ENCODE measurements around the gene JOSD1. TPM values are rescaled to one million over a fixed set of nuclear protein-coding genes. Genes with fewer than 3 reads are reported as not detected.
A peak's percentile ranks its signal among the peaks of the same experiment; 100 is the strongest.

JOSD1 gene
- total and polyA plus RNA-seq, 9 of the 15 experiments (the other 6 are each of a cell fraction or from before 2014, with no cell fraction given), result 8.9 to 39.1 (median 30.4) TPM

- Histone ChIP-seq H3K79me2 (ENCODE audit: control insufficient read depth, insufficient read depth, low read length) (peaks cover 19% of the 10 kb centered on the region), H3K27ac (ENCODE audit: extremely low read depth, low read depth, low read length) (no peak overlapping the region), H3K36me3 (ENCODE audit: control insufficient read depth, insufficient read depth, low read length) (peaks cover 66% of the 10 kb centered on the region), H3K9me3 (replicated peaks; ENCODE audit: control insufficient read depth, insufficient read depth, low read depth, low read length) (0 out of 2 replicates have a peak, but pooled peaks cover 1% of the 10 kb centered on the region), H3K4me3 (no peak overlapping the region), H3K4me1 (replicated peaks in 1 of 2; ENCODE audit: control insufficient read depth in 2 of 2, insufficient read depth in 2 of 2, low read length in 2 of 2) (peaks cover 4 to 13% of the 10 kb centered on the region in 2 experiments; a peak in 4 of 5 replicates), H4K20me1 (replicated peaks; ENCODE audit: control insufficient read depth, insufficient read depth, low read length) (no peaks in the 10 kb centered on the region), H3K27me3 (ENCODE audit: control insufficient read depth in 2 of 2, insufficient read depth in 2 of 2, low read length in 2 of 2) (no peaks in the 10 kb centered on the region), H3K9me1 (ENCODE audit: control insufficient read depth, insufficient read depth, low read length) (no peaks in the 10 kb centered on the region), H3K4me2 (ENCODE audit: insufficient read depth, low read length) (no peak overlapping the region; the same call in 1 of the 2 replicates), H3K9ac (ENCODE audit: insufficient read depth in 1 of 2, low read depth in 2 of 2, low read length in 2 of 2) (no peak overlapping the region), H2AFZ (ENCODE audit: low read depth, low read length) (no peak overlapping the region)
- in situ Hi-C loops (cut with MboI) (no loop called here), intact Hi-C loops (cut with micrococcal nuclease) (no loop called here)
- BruUV-seq (replicated peaks), result no TSS peak
- DNase-seq (ENCODE audit: extremely low read depth in 1 of 4, low spot score in 3 of 4) (peak in 1 of 4 experiments; percentile 28), FAIRE-seq (no peak), ATAC-seq (no peak)
- 72% methylated on average over 9 of the region's 9 CpGs for WGBS (ENCODE audit: insufficient coverage, low coverage, missing lambda C conversion rate)
- POLR2A ChIA-PET, result interaction anchor here (0.7 to 2.2 kb wide), 3 partner anchors 10 to 15 kb away, joined by 3 to 6 read pairs (median 4); no protein-coding TSS in a partner anchor
- peak; percentile 34; the same call in 1 of the 2 replicates for TF ChIP-seq SUPT5H (IDR thresholded peaks at IDR 0.05)
- no peak for TF ChIP-seq ZC3H4 (CRISPR knock-in tag; IDR thresholded peaks at IDR 0.05; ENCODE audit: borderline replicate concordance)
- CTCF ChIA-PET (ENCODE audit: low intra/inter-chr PET ratio), result no interaction called here
Measured at GRCh38 chr22:38684895-38685294, 15.8 kb downstream of the JOSD1 start.

GRCh38 chr22:38681582-38682335 lies 19.0 kb downstream of the JOSD1 start, which contains the start of gene TOMM22:
Gene TOMM22, plus strand, starts transcription at chr22:38681957. Its CDS starts 22 bp downstream, at chr22:38681979.
- Histone ChIP-seq H3K79me2 (ENCODE audit: control insufficient read depth, insufficient read depth, low read length) (peaks cover 19% of the 10 kb centered on the region), H3K9me1 (ENCODE audit: control insufficient read depth, insufficient read depth, low read length) (no peaks in the 10 kb centered on the region), H2AFZ (ENCODE audit: low read depth, low read length) (peak within 1 kb of the TSS; percentile 94), H3K36me3 (ENCODE audit: control insufficient read depth, insufficient read depth, low read length) (peaks cover 41% of the 10 kb centered on the region; the same call in 2 of the 3 replicates), H4K20me1 (replicated peaks; ENCODE audit: control insufficient read depth, insufficient read depth, low read length) (no peaks in the 10 kb centered on the region), H3K4me2 (ENCODE audit: insufficient read depth, low read length) (peak within 1 kb of the TSS; percentile 95), H3K27ac (ENCODE audit: extremely low read depth, low read depth, low read length) (peak within 1 kb of the TSS; percentile 73), H3K4me1 (replicated peaks in 1 of 2; ENCODE audit: control insufficient read depth in 2 of 2, insufficient read depth in 2 of 2, low read length in 2 of 2) (peaks cover 4 to 13% of the 10 kb centered on the region in 2 experiments; a peak in 4 of 5 replicates), H3K9me3 (replicated peaks; ENCODE audit: control insufficient read depth, insufficient read depth, low read depth, low read length) (0 out of 2 replicates have a peak, but pooled peaks cover 1% of the 10 kb centered on the region), H3K27me3 (ENCODE audit: control insufficient read depth in 2 of 2, insufficient read depth in 2 of 2, low read length in 2 of 2) (no peaks in the 10 kb centered on the region), H3K4me3 (peak within 1 kb of the TSS; percentile 89), H3K9ac (ENCODE audit: insufficient read depth in 1 of 2, low read depth in 2 of 2, low read length in 2 of 2) (peak within 1 kb of the TSS; percentile 81 to 97)
- ChIA-PET CTCF (ENCODE audit: low intra/inter-chr PET ratio) (no interaction called here), POLR2A (interaction anchor here (0.6 to 1.7 kb wide), 18 partner anchors 9 to 604 kb away, joined by 3 to 12 read pairs (median 4); partner anchors contain the start of gene GTPBP1)
- in situ Hi-C loops (cut with MboI) (no loop called here), intact Hi-C loops (cut with micrococcal nuclease) (no loop called here)
- FAIRE-seq (peak; percentile 62), DNase-seq (ENCODE audit: extremely low read depth in 1 of 4, low spot score in 3 of 4) (peak; percentile 81 to 89 (median 84)), ATAC-seq (peak; percentile 99)
- under 1% methylated on average over 45 of the region's 60 CpGs for WGBS (ENCODE audit: insufficient coverage, low coverage, missing lambda C conversion rate)
- no TSS peak for BruUV-seq (replicated peaks)
- TF ChIP-seq U2AF1 (optimal IDR thresholded peaks at IDR 0.05; ENCODE audit: low read depth, low read length), result no peak
- TF ChIP-seq ESRRA (IDR thresholded peaks at IDR 0.05; ENCODE audit: borderline replicate concordance, low read depth), result peak; percentile 67
- 0 out of 2 replicates have a peak, but pooled peaks have one; percentile 15 for TF ChIP-seq ZKSCAN1 (IDR thresholded peaks at IDR 0.05; ENCODE audit: low read depth, low read length)
- no peak for TF ChIP-seq ILK (tag; IDR thresholded peaks at IDR 0.05; ENCODE audit: borderline replicate concordance, low read depth)
- 0 out of 2 replicates have a peak, but pooled peaks have one; percentile 32 for TF ChIP-seq SMAD4 (CRISPR knock-in tag; conservative IDR thresholded peaks at IDR 0.05)
- TF ChIP-seq HSF4 (CRISPR knock-in tag; IDR thresholded peaks at IDR 0.05; ENCODE audit: borderline replicate concordance), result no peak
- TF ChIP-seq, protein P1, sequence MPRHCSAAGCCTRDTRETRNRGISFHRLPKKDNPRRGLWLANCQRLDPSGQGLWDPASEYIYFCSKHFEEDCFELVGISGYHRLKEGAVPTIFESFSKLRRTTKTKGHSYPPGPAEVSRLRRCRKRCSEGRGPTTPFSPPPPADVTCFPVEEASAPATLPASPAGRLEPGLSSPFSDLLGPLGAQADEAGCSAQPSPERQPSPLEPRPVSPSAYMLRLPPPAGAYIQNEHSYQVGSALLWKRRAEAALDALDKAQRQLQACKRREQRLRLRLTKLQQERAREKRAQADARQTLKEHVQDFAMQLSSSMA (CRISPR knock-in tag; IDR thresholded peaks at IDR 0.05), result peak; percentile 85
- peak; percentile 12 to 43; a peak in 2 of 4 replicates for TF ChIP-seq SIX5 (IDR thresholded peaks at IDR 0.05; ENCODE audit: borderline replicate concordance in 1 of 2, insufficient read depth in 1 of 2, low read depth in 1 of 2, low read length in 2 of 2)
- no peak; a peak in 1 of 4 replicates for TF ChIP-seq NRF1 (conservative IDR thresholded peaks at IDR 0.05 in 1 of 2, IDR thresholded peaks at IDR 0.05 in 1 of 2)
- peak; percentile 36 for TF ChIP-seq NCOR1 (IDR thresholded peaks at IDR 0.05)
- no peak for TF ChIP-seq ZNF76 (CRISPR knock-in tag; IDR thresholded peaks at IDR 0.05; ENCODE audit: borderline replicate concordance)
- peak; percentile 87 for TF ChIP-seq KDM5B (IDR thresholded peaks at IDR 0.05; ENCODE audit: insufficient replicate concordance, low read depth, low read length)

Measured in K562 (cell line).